Peyer's patch (tissue), 4 donors: ENCODE data around the gene IGSF9B.

Experiments used
- POLR2A ChIP-seq, 2 donors: fragments of 450-650 bp; IDR thresholded peaks; one replicate each; pipeline ENCODE4 v1.5.1; 2017; ENCODE audit warnings: antibody characterized with exemption in 2 of 2, mild to moderate bottlenecking in 2 of 2, moderate library complexity in 2 of 2
- TF ChIP-seq, protein P1 (sequence below), 6 experiments: fragments of 450-650 bp in 4 of 6; fragments of 200-600 bp in 2 of 6; sonication (generic) in 1 of 6; IDR thresholded peaks; one replicate each; pipeline ENCODE4 v1.5.1; 2017 to 2019; ENCODE audit warnings: antibody characterized with exemption in 6 of 6, mild to moderate bottlenecking in 3 of 6, moderate library complexity in 1 of 6

DNA sequence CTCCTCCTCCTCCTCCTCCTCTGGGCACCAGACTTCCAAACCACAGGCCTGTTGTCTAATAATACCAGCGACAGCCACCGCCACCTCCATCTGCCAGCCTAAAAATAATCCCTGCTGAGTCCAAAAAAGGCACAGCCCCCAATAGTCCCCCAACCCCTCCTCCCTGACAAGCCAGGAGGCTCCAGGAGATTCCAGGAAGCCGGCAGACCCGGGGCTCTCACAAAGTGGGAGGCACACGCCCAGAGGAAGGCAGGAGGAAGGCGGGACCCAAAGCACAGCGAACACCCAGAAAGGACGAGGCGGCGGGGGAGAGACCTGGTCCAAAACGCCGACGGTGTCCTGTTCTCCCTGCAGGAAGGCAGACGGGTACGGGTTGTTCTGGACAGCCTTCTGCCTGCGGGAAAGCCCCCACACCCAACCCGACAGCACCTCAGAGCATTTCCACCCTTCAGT, 5.9 kb downstream of the IGSF9B start:
- TF ChIP-seq, protein P1, sequence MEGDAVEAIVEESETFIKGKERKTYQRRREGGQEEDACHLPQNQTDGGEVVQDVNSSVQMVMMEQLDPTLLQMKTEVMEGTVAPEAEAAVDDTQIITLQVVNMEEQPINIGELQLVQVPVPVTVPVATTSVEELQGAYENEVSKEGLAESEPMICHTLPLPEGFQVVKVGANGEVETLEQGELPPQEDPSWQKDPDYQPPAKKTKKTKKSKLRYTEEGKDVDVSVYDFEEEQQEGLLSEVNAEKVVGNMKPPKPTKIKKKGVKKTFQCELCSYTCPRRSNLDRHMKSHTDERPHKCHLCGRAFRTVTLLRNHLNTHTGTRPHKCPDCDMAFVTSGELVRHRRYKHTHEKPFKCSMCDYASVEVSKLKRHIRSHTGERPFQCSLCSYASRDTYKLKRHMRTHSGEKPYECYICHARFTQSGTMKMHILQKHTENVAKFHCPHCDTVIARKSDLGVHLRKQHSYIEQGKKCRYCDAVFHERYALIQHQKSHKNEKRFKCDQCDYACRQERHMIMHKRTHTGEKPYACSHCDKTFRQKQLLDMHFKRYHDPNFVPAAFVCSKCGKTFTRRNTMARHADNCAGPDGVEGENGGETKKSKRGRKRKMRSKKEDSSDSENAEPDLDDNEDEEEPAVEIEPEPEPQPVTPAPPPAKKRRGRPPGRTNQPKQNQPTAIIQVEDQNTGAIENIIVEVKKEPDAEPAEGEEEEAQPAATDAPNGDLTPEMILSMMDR (IDR thresholded peaks at IDR 0.05) = no peak
- TF ChIP-seq POLR2A (IDR thresholded peaks at IDR 0.05) = no peak
